Left lung (tissue), 10 donors: ENCODE measurements around the gene PPP1R9B. TPM values are rescaled to one million over a fixed set of nuclear protein-coding genes. Genes with fewer than 3 reads are reported as not detected.

ENCODE experiments used
- ATAC-seq: fragments of 200-7000 bp; cut with Tn5 transposase; one replicate; pipeline ENCODE4 v1.9.1; 2020; ENCODE audit warnings: moderate library complexity
- DNase-seq, 4 donors: peaks; one replicate each; pipeline ENCODE4 v3.0.0-alpha.2; 2013 to 2020
- H3K27ac ChIP-seq, 2 donors: fragments of 200-600 bp; sonication (generic) in 1 of 2; one replicate each; pipeline versions ENCODE4 v1.5.0 to v1.8.0; 2020 to 2021
- H3K27me3 ChIP-seq, 2 donors: fragments of 200-600 bp; sonication (generic) in 1 of 2; one replicate each; pipeline versions ENCODE4 v1.5.0 to v1.8.0; 2020 to 2021
- H3K36me3 ChIP-seq, 2 donors: fragments of 200-600 bp; sonication (generic) in 1 of 2; one replicate each; pipeline versions ENCODE4 v1.5.0 to v1.8.0; 2020 to 2021
- H3K4me1 ChIP-seq, 2 donors: fragments of 200-600 bp; one replicate each; pipeline ENCODE4 v1.8.0; 2021
- H3K4me3 ChIP-seq, 2 donors: fragments of 200-600 bp; sonication (generic) in 1 of 2; one replicate each; pipeline versions ENCODE4 v1.5.0 to v1.8.0; 2020 to 2021; ENCODE audit warnings: mild to moderate bottlenecking in 1 of 2
- H3K9me3 ChIP-seq, 2 donors: fragments of 200-600 bp; sonication (generic) in 1 of 2; one replicate each; pipeline versions ENCODE4 v1.5.0 to v1.8.0; 2020 to 2021
- CTCF ChIP-seq, 2 donors: fragments of 200-600 bp; sonication (generic) in 1 of 2; IDR thresholded peaks; one replicate each; pipeline versions ENCODE4 v1.5.0 to v1.8.0; 2021; ENCODE audit warnings: antibody characterized with exemption in 2 of 2
- intact Hi-C, 2 donors: fragments of 100-400 bp; cut with DNase I; formaldehyde crosslinking; loops; one replicate each; pipeline versions ENCODE4 v1.11.2 to v1.14.2; 2022
- polyA plus RNA-seq, 6 donors: library from polyadenylated mRNA; unstranded; fragments of 120-200 nt; gene quantifications; one replicate each; pipeline ENCODE4 v1.2.1, GENCODE V29; 2013; ENCODE audit not compliant: insufficient read length in 6 of 6
- total RNA-seq, 2 donors: library from RNA; stranded (reverse); fragmentation: NEBNext Ultra II Directional; extraction: Animal tissue kit (Norgen Biotek cat#: 25700); gene quantifications; one replicate each; pipeline ENCODE4 v1.2.1, GENCODE V29; 2021
- donor health status: DM: no; HTN: yes; CAD: no.
- donor health status: DM: no; HTN: no; CAD: no.

The PPP1R9B gene
- total and polyA plus RNA-seq, 8 donors, result 53.4 to 86.6 (median 67.3) TPM

- intact Hi-C loops, result no loop called here
- no peak for ATAC-seq
- Histone ChIP-seq H3K36me3 (peaks cover 0 to 15% of the 10 kb centered on the region in 2 donors), H3K27ac (peak overlapping the region in 1 of 2 donors; percentile 13), H3K4me1 (peaks cover 11 to 43% of the 10 kb centered on the region in 2 donors), H3K9me3 (no peaks in the 10 kb centered on the region), H3K27me3 (no peaks in the 10 kb centered on the region), H3K4me3 (no peak overlapping the region)
- TF ChIP-seq CTCF (IDR thresholded peaks at IDR 0.05), result no peak
- DNase-seq, result peak in 1 of 4 donors; percentile 61
Observed at GRCh38 chr17:50181591-50182560, 31.4 kb upstream of the PPP1R9B start.

DNA sequence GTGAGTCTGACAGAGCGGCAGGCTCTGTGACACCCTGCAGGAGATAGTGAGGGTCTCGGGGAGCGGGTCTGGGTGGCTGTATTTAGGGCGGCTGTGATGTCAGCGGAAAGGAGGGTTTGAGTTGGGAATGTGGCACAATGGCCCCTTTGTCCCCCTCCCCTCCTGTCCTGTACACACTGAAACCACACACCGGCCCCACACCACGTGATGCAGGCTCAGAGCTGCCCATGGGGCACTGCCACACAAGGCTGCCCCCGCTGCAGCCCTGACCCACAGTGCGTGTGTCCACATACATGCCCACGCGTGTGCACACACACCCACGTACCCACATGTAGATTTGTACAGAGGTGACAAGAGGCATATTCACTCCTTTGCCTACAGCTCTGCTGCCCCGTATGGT, 30.7 kb upstream of the PPP1R9B start:
- Histone ChIP-seq H3K4me1 (peaks cover 11 to 45% of the 10 kb centered on the region in 2 donors), H3K4me3 (no peak overlapping the region), H3K27me3 (no peaks in the 10 kb centered on the region), H3K9me3 (no peaks in the 10 kb centered on the region), H3K27ac (no peak overlapping the region), H3K36me3 (peaks cover 0 to 8% of the 10 kb centered on the region in 2 donors)
- peak in 1 of 4 donors; percentile 55 for DNase-seq
- no peak for TF ChIP-seq CTCF (IDR thresholded peaks at IDR 0.05)
- intact Hi-C loops, result no loop called here
- no peak for ATAC-seq

DNA sequence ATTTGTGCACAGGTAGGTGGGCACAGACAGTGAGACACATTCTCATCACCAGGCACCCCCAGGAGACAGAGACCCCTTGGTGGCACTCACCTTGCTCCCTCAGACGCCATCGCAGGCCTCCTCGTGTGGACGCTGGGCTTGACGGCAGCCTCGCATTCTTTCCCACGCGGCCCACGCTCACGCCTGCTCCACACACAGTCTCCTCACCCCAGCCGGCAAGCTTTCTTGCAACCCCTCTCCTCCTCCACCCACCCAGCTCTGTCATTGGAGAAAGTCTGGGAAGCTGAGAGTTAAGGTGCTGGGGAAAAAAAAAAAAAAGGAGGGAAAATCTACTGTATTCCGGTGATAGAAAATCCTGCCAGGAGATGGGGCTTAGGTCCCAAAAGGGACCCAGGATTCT, 30.1 kb upstream of the PPP1R9B start:
- peaks cover 0 to 3% of the 10 kb centered on the region in 2 donors for H3K36me3 ChIP-seq
- TF ChIP-seq CTCF (IDR thresholded peaks at IDR 0.05), result no peak
- no peaks in the 10 kb centered on the region for H3K27me3 ChIP-seq
- no peak overlapping the region for H3K4me3 ChIP-seq
- intact Hi-C loops, result no loop called here
- no peak overlapping the region for H3K27ac ChIP-seq
- no peaks in the 10 kb centered on the region for H3K9me3 ChIP-seq
- peaks cover 11 to 45% of the 10 kb centered on the region in 2 donors for H3K4me1 ChIP-seq
- DNase-seq, result no peak
- no peak for ATAC-seq

GRCh38 chr17:50180111-50180510, 29.6 kb upstream of the PPP1R9B start:
- intact Hi-C loops, result no loop called here
- H3K4me3 ChIP-seq, result no peak overlapping the region
- no peaks in the 10 kb centered on the region for H3K27me3 ChIP-seq
- no peak for TF ChIP-seq CTCF (IDR thresholded peaks at IDR 0.05)
- peaks cover 11 to 45% of the 10 kb centered on the region in 2 donors for H3K4me1 ChIP-seq
- ATAC-seq, result no peak
- peak in 1 of 4 donors; percentile 37 for DNase-seq
- no peak overlapping the region for H3K27ac ChIP-seq
- H3K9me3 ChIP-seq, result no peaks in the 10 kb centered on the region
- H3K36me3 ChIP-seq, result no peaks in the 10 kb centered on the region
